GM23248 (cell line): ENCODE results near the gene HOXC5. TPM values are rescaled to one million over a fixed set of nuclear protein-coding genes. Genes with fewer than 3 reads are reported as not detected.

Experiments
- DNase-seq: peaks from one replicate; pipeline ENCODE4 v3.0.0-alpha.2; 2015
- H2AFZ ChIP-seq: fragments of 200-600 bp; sonication (generic); 2 replicates; pipeline ENCODE4 v1.6.1; 2016; ENCODE audit warnings: antibody characterized with exemption
- H3F3A ChIP-seq: fragments of 200-600 bp; sonication (generic); 2 replicates; pipeline ENCODE4 v1.6.1; 2016; ENCODE audit warnings: mild to moderate bottlenecking, antibody characterized with exemption, mixed run types; ENCODE audit not compliant: insufficient read depth
- H3K27ac ChIP-seq: fragments of 200-600 bp; sonication (generic); 2 replicates; pipeline ENCODE4 v1.5.1; 2016; ENCODE audit warnings: mild to moderate bottlenecking
- H3K27me3 ChIP-seq: fragments of 200-600 bp; sonication (generic); replicated peaks from 2 replicates; pipeline ENCODE4 v1.6.1; 2016; ENCODE audit warnings: mild to moderate bottlenecking; ENCODE audit not compliant: insufficient read depth
- H3K36me3 ChIP-seq: fragments of 200-600 bp; sonication (generic); 2 replicates; pipeline ENCODE4 v1.6.1; 2016; ENCODE audit warnings: low read depth, mild to moderate bottlenecking
- H3K4me1 ChIP-seq: fragments of 200-600 bp; sonication (generic); 2 replicates; pipeline ENCODE4 v1.6.1; 2016; ENCODE audit warnings: mild to moderate bottlenecking; ENCODE audit not compliant: insufficient read depth
- H3K4me2 ChIP-seq: fragments of 200-600 bp; sonication (generic); one replicate; pipeline ENCODE4 v1.6.1; 2016; ENCODE audit warnings: mild to moderate bottlenecking; ENCODE audit not compliant: unreplicated experiment
- H3K4me3 ChIP-seq: fragments of 200-600 bp; sonication (generic); 2 replicates; pipeline ENCODE4 v1.5.1; 2016; ENCODE audit warnings: mild to moderate bottlenecking
- H3K79me2 ChIP-seq: fragments of 200-600 bp; sonication (generic); 2 replicates; pipeline ENCODE4 v1.6.1; 2016; ENCODE audit warnings: mild to moderate bottlenecking; ENCODE audit not compliant: insufficient read depth
- H3K9ac ChIP-seq: fragments of 200-600 bp; sonication (generic); 2 replicates; pipeline ENCODE4 v1.6.1; 2016; ENCODE audit warnings: mild to moderate bottlenecking
- H3K9me2 ChIP-seq: fragments of 200-600 bp; sonication (generic); 2 replicates; pipeline ENCODE4 v1.6.1; 2016; ENCODE audit warnings: mixed run types, mild to moderate bottlenecking, moderate library complexity; ENCODE audit not compliant: insufficient read depth
- H3K9me3 ChIP-seq: fragments of 200-600 bp; sonication (generic); one replicate; pipeline ENCODE4 v1.6.1; 2017; ENCODE audit warnings: low read depth
- H4K20me1 ChIP-seq: fragments of 200-600 bp; sonication (generic); 2 replicates; pipeline ENCODE4 v1.6.0; 2016; ENCODE audit not compliant: insufficient read depth
- EZH2 ChIP-seq: fragments of 200-600 bp; sonication (generic); IDR thresholded peaks from 2 replicates; pipeline ENCODE4 v1.6.1; 2018; ENCODE audit warnings: antibody characterized with exemption, mild to moderate bottlenecking; ENCODE audit not compliant: insufficient read depth, poor library complexity, severe bottlenecking
- EZH2phosphoT487 ChIP-seq: fragments of 200-600 bp; sonication (generic); IDR thresholded peaks from 2 replicates; pipeline ENCODE4 v1.6.1; 2018; ENCODE audit warnings: antibody characterized with exemption, moderate library complexity, mild to moderate bottlenecking, low read depth; ENCODE audit not compliant: insufficient read depth
- WGBS, 2 experiments: methylation state at CpG; one replicate each; pipeline ENCODE4 v1.1.6; 2015 to 2017; ENCODE audit warnings: low lambda C conversion rate in 2 of 2, low coverage in 1 of 2; ENCODE audit errors: missing lambda C conversion rate in 2 of 2; 5-methylcytosine and 5-hydroxymethylcytosine counted together
- in situ Hi-C: fragments of 300-500 bp; cut with MboI; formaldehyde crosslinking; loops from 2 replicates; pipeline ENCODE4 v1.15.0; 2020
- polyA plus RNA-seq: library from polyadenylated mRNA; unstranded; fragments of >200 nt; fragmentation: Nextera tagmentation; extraction: Ambion mirVana; gene quantifications from 2 replicates; pipeline ENCODE4 v1.2.1, GENCODE V29; 2016
- total RNA-seq: library from RNA; depleted of rRNA; stranded (reverse); fragments of >200 nt; shearing (Covaris generic); gene quantifications from 2 replicates; pipeline ENCODE4 v1.2.3, GENCODE V29; 2014

HOXC5 gene
- total and polyA plus RNA-seq, 2 experiments from 2014 or later = 0.65 to 1.8 TPM

GRCh38 chr12:54037360-54038283 lies 4.8 kb downstream of the HOXC5 start:
- no peak overlapping the region for H3K4me2 ChIP-seq
- H3K4me3 ChIP-seq = no peak overlapping the region
- H3K79me2 ChIP-seq = peaks cover 44% of the 10 kb centered on the region
- H3K9me3 ChIP-seq = no peaks in the 10 kb centered on the region
- H3K36me3 ChIP-seq = no peaks in the 10 kb centered on the region
- in situ Hi-C loops = no loop called here
- H4K20me1 ChIP-seq = no peaks in the 10 kb centered on the region
- H2AFZ ChIP-seq = no peak overlapping the region
- H3F3A ChIP-seq = 0 out of 2 replicates have a peak, but pooled peaks cover 4% of the 10 kb centered on the region
- TF ChIP-seq EZH2phosphoT487 (no peak), EZH2 (no peak)
- H3K27ac ChIP-seq = no peak overlapping the region
- WGBS, 2 experiments = 78 to 83% methylated on average over 14 of the region's 14 CpGs
- no peak for DNase-seq
- H3K9me2 ChIP-seq = no peaks in the 10 kb centered on the region
- H3K27me3 ChIP-seq = no peaks in the 10 kb centered on the region
- H3K9ac ChIP-seq = no peak overlapping the region
- peaks cover 13% of the 10 kb centered on the region for H3K4me1 ChIP-seq

GRCh38 chr12:54038284-54038870 lies 5.5 kb downstream of the HOXC5 start:
- in situ Hi-C loops = no loop called here
- H3K27me3 ChIP-seq = no peaks in the 10 kb centered on the region

GRCh38 chr12:54038871-54039414 lies 6.1 kb downstream of the HOXC5 start:
- Histone ChIP-seq H3K27ac (no peak overlapping the region), H3K9ac (no peak overlapping the region), H3K9me2 (no peaks in the 10 kb centered on the region), H4K20me1 (no peaks in the 10 kb centered on the region), H2AFZ (no peak overlapping the region), H3K36me3 (no peaks in the 10 kb centered on the region), H3K9me3 (no peaks in the 10 kb centered on the region), H3K79me2 (peaks cover 40% of the 10 kb centered on the region), H3K27me3 (no peaks in the 10 kb centered on the region), H3K4me1 (peaks cover 13% of the 10 kb centered on the region), H3K4me3 (no peak overlapping the region), H3K4me2 (no peak overlapping the region), H3F3A (no peaks in the 10 kb centered on the region)
- 78 to 80% methylated on average over 9 of the region's 9 CpGs for WGBS, 2 experiments
- DNase-seq = no peak
- in situ Hi-C loops = no loop called here
- TF ChIP-seq EZH2phosphoT487 = no peak
- no peak for TF ChIP-seq EZH2

More at GRCh38 chr12:54038284-54038870, 5.5 kb downstream of the HOXC5 start:
- 64 to 72% methylated on average over 5 of the region's 5 CpGs for WGBS, 2 experiments
- H3K9ac ChIP-seq = no peak overlapping the region
- no peaks in the 10 kb centered on the region for H3K36me3 ChIP-seq
- H3F3A ChIP-seq = no peaks in the 10 kb centered on the region
- no peak overlapping the region for H3K4me3 ChIP-seq
- H4K20me1 ChIP-seq = no peaks in the 10 kb centered on the region
- no peak overlapping the region for H2AFZ ChIP-seq
- no peak overlapping the region for H3K4me2 ChIP-seq
- H3K9me2 ChIP-seq = no peaks in the 10 kb centered on the region
- TF ChIP-seq EZH2phosphoT487 (no peak), EZH2 (no peak)
- peaks cover 43% of the 10 kb centered on the region for H3K79me2 ChIP-seq
- H3K9me3 ChIP-seq = no peaks in the 10 kb centered on the region
- peaks cover 13% of the 10 kb centered on the region for H3K4me1 ChIP-seq
- DNase-seq = no peak
- no peak overlapping the region for H3K27ac ChIP-seq

- Histone ChIP-seq H3F3A (no peaks in the 10 kb centered on the region), H3K9ac (no peak overlapping the region), H3K4me2 (peak overlapping the region; percentile 22), H3K27me3 (no peaks in the 10 kb centered on the region), H4K20me1 (no peaks in the 10 kb centered on the region), H3K9me3 (no peaks in the 10 kb centered on the region), H3K4me3 (no peak overlapping the region), H3K4me1 (peaks cover 13% of the 10 kb centered on the region), H3K79me2 (peaks cover 40% of the 10 kb centered on the region), H3K27ac (no peak overlapping the region), H3K9me2 (no peaks in the 10 kb centered on the region), H2AFZ (peak overlapping the region; percentile 47), H3K36me3 (no peaks in the 10 kb centered on the region)
- peak; percentile 40 for DNase-seq
- in situ Hi-C loops = no loop called here
- WGBS, 2 experiments = 21 to 24% methylated on average over 16 of the region's 16 CpGs
- TF ChIP-seq EZH2 (no peak), EZH2phosphoT487 (no peak)
Observed at GRCh38 chr12:54039417-54040147, 6.7 kb downstream of the HOXC5 start.
